GM12873 (cell line): Measurements from ENCODE around the gene HMSD.

Experiments
- TF ChIP-seq, protein P1 (sequence below): IDR thresholded peaks from 2 replicates; pipeline ENCODE4 v1.5.1; 2012; ENCODE audit warnings: low read depth, mild to moderate bottlenecking, moderate library complexity, low read length, control low read depth; ENCODE audit not compliant: insufficient read depth; ENCODE audit errors: missing control alignments

Gene HMSD

GRCh38 chr18:63936932-63937393, 12.1 kb upstream of the HMSD start:
- TF ChIP-seq, protein P1, sequence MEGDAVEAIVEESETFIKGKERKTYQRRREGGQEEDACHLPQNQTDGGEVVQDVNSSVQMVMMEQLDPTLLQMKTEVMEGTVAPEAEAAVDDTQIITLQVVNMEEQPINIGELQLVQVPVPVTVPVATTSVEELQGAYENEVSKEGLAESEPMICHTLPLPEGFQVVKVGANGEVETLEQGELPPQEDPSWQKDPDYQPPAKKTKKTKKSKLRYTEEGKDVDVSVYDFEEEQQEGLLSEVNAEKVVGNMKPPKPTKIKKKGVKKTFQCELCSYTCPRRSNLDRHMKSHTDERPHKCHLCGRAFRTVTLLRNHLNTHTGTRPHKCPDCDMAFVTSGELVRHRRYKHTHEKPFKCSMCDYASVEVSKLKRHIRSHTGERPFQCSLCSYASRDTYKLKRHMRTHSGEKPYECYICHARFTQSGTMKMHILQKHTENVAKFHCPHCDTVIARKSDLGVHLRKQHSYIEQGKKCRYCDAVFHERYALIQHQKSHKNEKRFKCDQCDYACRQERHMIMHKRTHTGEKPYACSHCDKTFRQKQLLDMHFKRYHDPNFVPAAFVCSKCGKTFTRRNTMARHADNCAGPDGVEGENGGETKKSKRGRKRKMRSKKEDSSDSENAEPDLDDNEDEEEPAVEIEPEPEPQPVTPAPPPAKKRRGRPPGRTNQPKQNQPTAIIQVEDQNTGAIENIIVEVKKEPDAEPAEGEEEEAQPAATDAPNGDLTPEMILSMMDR: no peak

- TF ChIP-seq, protein P1: no peak
These were observed 9.1 kb upstream of the HMSD start for GRCh38 chr18:63940008-63940407.

DNA sequence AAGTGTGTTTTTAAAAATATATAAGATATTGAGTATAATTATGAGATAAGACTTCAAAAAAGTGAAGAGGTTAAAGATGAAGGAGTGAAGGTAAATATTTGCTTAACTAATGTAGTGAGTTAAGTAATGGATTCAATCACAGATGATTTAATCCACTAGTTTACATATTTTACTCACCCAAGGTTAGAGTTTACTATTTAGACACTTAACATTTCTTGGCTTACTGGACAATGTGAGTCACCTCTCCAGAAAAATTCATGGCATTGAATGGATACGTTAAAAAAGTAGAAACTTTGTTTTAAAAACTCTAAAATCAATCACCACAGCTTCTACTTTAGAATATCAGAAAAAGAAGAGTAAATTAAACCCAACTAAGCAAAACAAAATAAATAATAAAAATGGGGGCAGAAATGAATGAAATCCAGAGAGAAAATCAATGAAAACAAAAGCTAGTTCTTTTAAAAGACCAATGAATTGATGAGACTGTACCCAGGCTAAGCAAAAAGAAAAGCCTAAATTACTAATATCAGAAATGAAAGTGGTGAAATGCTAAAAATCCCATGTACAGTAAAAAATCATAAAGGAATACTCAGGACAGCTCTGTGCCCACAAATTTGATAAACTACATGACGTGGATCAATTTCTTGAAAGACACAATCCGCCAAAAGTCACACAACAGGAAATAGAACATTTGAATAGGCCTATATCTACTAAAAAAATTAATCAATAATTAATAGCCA, 1.9 kb upstream of the HMSD start:
- TF ChIP-seq, protein P1: no peak

GRCh38 chr18:63951302-63951705, 2.2 kb downstream of the HMSD start:
- TF ChIP-seq, protein P1: peak; percentile 48

DNA sequence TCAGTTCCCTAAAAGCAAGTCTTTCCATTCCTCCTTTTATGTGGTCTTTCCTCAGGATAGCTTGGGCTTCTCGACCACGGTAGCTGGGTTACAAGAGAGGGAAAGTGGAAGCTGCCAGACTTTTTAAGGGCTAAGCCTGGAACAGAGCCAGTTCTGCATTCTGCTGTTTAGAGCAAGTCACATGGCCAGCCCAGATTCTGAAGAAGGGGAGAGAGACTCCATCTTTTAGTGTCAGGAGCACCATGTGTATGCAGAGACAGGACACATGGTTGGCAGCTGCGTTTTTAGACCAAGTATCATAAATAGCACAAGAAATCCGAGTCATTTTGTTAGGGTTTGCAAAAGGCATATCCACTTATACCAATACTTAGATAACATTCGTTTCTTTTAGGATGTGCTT, 4.7 kb downstream of the HMSD start:
- TF ChIP-seq, protein P1: no peak

- TF ChIP-seq, protein P1: no peak
These were observed 7.7 kb downstream of the HMSD start for GRCh38 chr18:63956755-63957154.

GRCh38 chr18:63960891-63961290, 11.8 kb downstream of the HMSD start:
- TF ChIP-seq, protein P1: no peak
